Upper lobe of left lung (tissue), 4 donors: ENCODE results near the gene PPP1R11.

Experiments used
- CTCF ChIP-seq, 6 experiments: fragments of 450-650 bp in 4 of 6; fragments of 200-600 bp in 2 of 6; sonication (generic) in 2 of 6; IDR thresholded peaks; one replicate each; pipeline ENCODE4 v1.5.1; 2016 to 2019; ENCODE audit warnings: antibody characterized with exemption in 6 of 6
- EP300 ChIP-seq, 4 donors: sonication (generic); formaldehyde crosslinking; IDR thresholded peaks; one replicate each; pipeline ENCODE4 v1.5.1; 2017; ENCODE audit warnings: antibody characterized with exemption in 4 of 4, control low read depth in 2 of 4
- POLR2A ChIP-seq, 4 donors: fragments of 450-650 bp; IDR thresholded peaks; one replicate each; pipeline ENCODE4 v1.5.1; 2016 to 2017; ENCODE audit warnings: antibody characterized with exemption in 4 of 4, mild to moderate bottlenecking in 2 of 4

GRCh38 chr6:30102970-30103871 is 36.2 kb downstream of the PPP1R11 start:
- peak in 1 of 4 donors; percentile 20 for TF ChIP-seq POLR2A (IDR thresholded peaks at IDR 0.05)
- peak; percentile 85 to 95 (median 92) for TF ChIP-seq CTCF (IDR thresholded peaks at IDR 0.05)
- no peak for TF ChIP-seq EP300 (IDR thresholded peaks at IDR 0.05)
